Left hindlimb (tissue), 1 donor: ENCODE results near the gene RAPGEF1.
A peak's percentile ranks its signal among the peaks of the same experiment; 100 is the strongest.
"Not testable (repeated sequence)": the region's sequence is repeated elsewhere in the genome, so short reads cannot be mapped to it uniquely, and the experiment has no call there.

Experiments
- DNase-seq: peaks from one replicate; pipeline ENCODE4 v3.0.0-alpha.2; 2018

The RAPGEF1 gene

DNA sequence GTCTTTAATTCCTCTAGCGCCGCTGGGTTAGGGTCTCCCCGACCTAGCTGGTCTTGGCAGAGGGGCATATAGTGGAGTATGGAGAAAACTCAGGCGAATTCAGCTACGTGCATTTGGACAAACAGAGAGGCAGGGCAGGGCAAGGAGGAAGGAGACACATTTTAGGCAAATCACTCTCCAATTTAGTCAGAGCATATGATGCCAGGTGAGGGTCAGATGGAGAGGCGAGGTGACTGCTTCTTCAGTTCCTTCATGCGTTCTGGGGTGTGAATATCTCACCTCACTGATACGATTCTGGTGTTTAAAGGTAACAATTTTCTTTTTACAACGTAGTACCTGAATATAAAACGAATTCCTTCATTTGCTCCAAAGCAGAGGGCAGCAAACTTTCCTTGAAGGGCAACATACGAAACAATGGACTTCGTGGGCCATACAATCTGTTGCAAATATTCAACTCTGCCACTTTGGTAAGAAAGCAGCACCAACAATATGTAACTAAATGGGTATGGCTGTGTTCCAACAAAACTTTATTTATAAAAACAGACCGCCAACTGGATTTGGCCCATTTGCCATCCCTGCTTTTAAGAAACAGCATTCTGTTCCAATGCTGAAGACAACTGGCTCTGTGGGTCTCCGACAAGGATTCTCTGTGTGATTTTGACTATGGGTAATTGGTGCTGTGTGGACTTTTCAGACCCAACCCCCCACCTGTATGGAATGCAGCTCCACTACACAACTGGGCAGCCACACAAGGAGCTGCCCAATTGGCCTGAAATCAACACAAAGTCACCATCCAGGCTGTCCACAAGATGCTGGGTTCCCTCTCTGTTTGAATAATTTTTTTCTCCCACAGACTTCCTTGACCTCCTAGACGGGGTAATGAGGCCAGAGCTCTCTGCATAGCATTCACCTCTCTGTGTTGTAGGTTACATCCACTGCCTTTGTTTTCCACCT, 53.8 kb downstream of the RAPGEF1 start:
- DNase-seq, result no peak

DNA sequence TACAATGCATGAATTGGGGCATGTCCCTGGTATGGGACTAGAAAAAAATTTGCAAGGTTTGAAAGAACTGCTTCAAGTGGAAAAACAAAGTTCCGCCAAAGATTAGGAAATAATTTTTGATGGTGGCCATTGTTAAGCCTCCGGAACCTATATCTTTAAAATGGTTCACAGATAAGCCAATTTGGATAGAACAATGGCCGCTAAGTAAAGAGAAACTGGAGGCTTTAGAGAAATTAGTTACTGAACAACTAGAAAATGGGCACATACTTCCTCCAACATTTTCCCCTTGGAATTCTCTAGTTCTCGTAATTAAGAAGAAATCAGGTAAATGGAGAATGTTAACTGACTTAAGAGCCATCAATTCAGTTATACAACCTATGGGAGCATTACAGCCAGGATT, 56.8 kb downstream of the RAPGEF1 start:
- not testable (repeated sequence) for DNase-seq

DNA sequence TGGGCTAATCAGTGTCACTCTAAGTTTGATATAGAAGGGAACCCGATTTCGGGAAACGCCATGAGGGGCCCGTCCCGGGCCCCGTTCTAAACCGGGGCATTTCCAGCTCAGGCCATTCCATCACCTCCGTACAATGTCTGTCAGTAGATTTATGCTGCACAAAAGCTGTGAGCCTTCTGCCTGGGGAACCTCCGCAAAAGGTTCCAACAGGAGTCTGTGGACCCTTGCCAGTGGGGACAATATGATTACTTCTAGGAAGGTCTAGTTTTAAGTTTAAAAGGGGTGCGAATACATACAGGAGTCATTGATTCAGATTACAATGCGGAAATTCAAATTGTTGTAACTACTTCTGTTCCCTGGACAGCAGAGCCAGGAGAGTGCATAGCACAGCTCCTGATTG, 57.6 kb downstream of the RAPGEF1 start:
- DNase-seq, result no peak

DNA sequence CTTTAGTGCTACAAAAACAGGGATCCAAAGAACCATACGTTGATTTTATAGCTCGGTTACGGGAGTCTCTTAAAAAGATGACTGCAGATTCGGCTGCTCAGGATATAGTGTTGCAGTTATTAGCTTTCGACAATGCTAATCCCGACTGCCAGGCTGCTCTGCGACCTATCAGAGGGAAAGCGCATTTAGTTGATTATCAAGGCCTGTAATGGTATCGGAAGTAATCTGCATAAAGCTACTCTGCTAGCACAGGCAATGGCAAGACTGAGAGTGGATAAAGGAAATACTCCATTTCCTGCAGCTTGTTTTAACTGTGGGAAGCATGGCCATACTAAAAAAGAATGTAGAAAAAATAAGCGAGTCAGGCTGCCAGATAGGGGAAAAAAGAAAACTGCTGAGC, 58.0 kb downstream of the RAPGEF1 start:
- DNase-seq, result not testable (repeated sequence)

DNA sequence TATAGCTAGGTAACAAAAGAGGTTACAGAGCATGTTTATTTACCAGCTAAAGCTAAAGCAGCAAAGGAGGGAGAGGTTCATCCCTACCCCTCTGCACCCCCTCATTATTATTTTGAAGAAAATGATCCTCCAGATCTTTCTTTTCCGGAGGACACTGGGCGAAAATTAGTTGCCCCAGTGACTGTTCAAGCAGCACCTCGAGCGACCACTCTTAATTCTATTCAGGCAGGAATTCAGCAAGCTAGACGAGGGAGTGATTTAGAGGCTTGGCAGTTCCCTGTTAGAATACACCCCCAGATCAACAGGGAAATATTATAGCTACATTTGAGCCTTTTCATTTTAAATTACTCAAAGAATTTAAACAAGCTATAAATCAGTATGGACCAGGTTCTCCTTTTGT, 58.8 kb downstream of the RAPGEF1 start:
- not testable (repeated sequence) for DNase-seq

DNA sequence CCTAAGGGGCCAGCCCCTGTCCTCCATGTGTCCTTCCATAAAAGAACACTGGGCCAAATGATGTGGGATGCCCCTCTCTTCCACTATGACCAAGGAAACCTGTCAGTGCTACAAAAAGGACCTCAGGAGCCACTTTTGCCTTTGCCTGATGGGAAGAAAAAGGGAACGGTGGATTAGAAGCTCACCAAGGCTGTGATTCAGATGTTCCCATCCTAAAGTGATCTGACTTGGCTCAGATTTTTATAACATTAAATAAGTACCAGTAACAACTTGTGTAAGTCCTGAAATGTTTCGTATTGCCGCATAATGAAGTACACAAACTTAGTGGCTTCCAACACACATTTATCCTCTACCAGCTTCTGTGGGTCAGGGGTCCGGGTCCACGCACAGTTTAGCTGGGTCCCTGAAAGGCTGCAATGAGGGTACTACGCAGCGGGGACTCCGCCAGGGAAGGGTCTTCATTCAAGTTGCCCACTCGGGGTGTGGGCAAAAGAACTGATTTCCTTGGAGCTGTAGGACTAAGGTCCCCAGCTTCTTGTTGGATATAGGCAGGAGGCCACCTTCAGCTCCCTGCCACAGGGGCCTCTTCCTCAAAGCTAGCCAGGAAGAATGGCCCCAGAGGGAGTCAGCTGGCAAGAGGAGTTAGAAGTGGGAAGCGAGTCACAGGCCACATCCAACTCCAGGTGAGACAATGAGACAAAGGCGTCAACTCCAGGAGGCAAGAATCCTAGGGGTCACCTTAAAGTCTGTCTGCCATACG, 60.4 kb downstream of the RAPGEF1 start:
- no peak for DNase-seq

DNA sequence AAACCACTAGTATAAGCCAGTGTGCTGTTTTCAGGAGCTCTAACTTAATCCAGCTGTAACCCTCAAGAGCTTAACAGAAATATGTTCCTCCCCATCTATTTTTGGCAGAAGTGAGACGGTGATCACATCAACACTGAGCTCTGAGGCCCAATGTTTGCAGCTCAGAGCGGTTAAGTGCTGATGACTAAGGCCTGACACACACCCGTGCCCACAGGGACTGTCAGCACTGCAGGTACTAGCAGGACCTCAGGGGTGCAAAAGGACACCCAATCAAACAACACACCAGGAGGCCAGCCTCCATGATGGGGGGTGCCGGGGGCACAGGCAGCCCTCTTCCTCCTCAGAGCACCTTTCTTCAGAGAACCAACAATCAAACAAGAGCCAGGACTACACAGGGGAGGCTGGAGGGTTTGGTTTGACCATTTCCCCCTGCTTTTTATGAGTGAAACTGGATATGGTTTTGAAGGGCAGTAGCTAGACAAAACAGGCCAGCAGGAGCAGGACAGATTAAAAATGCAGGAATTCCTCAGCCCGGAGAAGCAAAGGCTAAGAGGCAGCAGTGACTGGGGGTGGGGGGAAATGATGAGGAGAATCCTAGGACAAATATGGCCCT, 61.3 kb downstream of the RAPGEF1 start:
- peak; percentile 63 for DNase-seq

DNA sequence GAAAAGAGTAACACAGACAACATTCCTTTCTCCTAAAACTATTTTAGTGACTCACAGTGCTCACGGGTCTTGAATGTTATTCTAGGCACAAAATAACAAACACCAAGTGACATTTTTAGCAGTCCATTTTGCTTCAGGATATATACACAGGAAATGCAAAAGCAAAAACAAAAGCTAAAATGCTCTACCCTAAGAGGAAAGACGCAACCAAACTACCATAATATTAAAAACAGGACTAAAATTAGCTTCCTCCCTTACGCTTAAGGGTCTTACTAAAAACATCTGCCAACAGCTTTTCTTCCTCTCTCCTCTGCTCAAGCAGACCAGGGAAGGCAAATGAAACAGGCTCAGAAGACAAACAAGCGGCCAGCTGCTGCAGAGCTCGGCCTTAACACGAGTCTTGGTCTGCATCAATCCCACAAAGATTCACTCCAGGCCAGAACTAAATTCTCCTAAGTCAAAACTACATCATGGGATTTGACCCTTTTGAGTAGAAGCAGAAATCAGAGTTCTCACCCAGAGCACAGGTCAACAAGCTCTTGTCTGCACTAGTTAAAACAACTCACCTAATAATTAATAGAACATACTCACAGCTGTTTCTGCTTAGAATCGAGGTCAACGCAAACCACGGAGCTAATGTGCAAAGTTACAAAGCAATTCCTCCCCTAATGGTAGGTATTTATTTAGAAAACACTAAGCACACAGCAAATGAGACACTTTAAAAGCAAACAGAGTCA, 62.3 kb downstream of the RAPGEF1 start:
- no peak for DNase-seq

DNA sequence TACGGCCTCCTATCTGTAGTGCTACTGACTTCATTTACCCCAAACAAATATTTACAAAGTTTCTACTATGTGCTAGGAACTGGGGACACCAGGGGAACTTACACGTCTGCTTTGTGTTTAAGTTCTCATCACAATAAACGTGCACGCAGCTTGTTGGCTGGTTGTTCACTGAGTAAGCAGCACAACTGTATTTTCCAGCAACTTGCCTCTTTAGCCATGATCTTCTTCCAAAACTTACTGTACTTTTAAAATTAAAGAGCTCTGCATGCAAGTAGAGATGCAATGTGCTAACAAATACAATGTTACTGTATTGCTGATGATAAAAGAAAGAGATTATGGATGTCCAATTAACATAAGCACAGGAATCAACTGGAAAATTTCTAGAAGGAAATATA, 62.8 kb downstream of the RAPGEF1 start:
- DNase-seq, result no peak

DNA sequence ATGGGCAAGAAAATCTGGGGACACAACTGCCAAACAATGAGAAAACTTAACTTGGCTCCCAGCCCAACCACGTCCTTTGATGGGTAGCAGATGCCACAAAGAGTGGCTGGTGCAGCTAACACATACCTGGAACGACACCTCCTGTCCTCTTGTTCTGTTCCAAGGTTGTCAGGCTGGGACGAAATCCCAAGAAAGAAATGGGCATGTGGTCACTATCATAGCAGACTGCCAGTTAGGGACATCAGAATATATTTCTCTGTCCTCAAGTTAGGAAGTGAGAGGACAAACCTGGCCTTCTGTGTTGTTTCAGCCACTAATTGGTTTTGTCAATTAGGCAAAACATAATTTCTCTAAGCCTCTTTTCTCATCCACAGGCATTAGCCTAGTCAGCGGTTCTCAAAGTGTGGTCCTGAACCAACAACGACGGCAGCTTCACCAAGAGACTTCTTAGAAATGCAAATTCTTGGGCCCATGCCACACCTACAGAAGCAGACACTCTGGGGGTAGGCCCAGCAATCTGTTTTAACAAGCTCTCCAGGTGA, 63.4 kb downstream of the RAPGEF1 start:
- no peak for DNase-seq

DNA sequence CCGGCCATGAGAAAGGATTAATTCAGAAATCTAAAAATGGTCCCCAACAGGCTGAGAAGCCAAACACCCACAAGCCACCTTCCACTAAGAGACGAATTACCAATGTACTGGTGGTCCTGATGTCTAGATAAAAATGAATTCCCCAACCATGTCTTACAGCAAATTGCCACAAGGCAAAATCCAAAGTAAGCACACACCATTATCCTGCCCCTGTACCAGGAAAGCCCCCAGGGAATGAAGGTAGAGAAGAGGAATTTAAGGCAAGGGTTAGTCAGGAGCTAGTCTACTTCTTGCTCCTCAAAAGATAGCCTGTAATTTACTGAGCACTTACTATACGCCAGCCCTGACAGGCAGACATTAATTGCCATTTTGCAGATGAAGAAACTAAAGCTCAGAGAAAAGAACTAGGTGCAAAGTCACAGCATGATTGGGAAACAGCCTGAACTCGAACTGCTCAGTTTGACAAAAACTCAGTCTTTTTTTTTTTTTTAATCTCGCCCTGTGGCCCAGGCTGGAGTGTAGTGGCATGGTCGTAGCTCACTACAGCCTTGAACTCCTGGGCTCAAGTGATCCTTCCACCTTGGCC, 64.3 kb downstream of the RAPGEF1 start:
- DNase-seq, result no peak

DNA sequence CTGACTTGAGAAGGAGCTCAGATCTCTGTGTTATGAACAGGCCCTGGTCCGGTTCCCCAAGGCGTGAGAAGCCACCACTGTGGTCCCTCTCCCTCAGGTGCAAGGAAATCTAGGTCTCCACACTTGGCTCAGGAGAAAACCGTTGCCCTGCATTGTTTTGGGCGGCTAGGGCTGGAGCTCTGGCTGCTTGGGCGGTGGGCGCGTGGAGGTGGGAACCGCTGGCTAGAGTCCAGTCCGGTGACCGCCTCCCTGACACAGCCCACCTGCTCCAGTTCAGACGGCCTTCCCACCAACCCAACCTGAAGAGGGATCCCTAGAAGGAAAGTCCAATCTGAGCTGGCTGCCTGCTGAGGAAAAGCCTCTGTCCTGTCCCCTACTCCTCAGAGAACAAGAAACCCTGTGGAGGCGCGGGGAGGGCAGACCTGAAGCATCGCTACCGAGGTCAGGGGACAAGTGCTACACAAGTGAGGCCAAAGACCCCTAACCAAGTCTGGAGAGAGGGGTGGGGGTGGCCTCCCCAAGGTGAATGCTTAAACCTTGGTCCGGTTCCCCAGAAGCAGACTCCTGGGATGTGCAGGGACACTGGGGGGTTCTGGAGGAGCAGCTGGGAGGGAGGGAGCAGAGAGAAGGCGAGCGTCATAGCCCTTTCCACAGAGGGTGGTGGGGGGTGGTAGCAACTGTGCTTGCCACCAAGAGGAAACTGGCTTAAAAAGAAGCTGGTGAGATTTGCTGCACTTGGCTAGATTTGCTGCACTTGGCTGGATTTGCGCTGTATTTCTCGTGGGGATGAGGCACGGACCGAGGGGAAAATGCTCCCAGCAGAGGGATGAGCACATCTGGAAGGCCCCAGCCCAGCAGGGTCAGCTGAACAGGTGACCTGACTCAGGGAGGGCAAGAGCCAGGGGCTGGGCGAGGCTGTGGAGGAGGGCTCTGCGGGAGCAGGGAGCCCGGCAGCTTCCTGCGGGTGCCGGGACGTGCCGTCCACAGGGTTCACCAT, 65.2 kb downstream of the RAPGEF1 start:
- no peak for DNase-seq

DNA sequence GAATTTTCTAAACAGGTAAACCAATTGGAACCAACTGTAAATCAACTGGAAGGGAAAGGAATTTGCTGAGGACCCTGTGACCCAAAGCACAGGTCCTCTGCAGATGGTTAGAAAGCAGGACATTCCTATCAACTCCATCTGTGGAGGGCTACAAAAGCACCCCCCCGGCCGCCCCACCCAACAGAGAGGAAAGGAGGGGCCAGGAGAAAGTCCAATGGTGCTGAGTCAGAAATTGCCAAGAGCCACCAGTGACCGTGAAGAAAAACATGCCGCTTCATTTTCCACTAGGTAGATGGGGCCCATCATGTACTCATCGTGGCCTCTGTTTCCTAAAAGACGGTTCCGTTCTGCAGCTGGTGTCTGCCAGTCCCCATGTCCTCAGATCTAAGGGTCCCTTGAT, 66.3 kb downstream of the RAPGEF1 start:
- DNase-seq, result no peak

DNA sequence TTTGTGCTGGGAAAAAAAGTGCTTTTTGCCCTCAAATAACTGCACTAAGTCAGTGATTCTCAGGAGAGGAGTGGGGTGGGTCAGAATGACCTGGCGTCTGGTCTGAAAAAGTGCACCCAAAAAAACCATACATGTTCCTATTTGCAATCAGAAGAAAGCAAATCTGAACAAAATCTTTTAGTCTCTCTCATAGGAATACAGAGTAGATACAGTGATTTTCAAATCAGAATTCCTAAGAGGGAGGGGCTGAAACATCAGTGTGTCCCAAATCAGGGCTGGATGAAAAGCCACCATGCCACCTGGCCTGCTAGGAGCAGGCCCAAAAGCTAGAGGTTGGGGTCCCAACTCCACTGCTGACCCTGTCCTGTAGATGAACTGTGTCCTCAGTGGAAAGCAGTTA, 66.8 kb downstream of the RAPGEF1 start:
- no peak for DNase-seq

DNA sequence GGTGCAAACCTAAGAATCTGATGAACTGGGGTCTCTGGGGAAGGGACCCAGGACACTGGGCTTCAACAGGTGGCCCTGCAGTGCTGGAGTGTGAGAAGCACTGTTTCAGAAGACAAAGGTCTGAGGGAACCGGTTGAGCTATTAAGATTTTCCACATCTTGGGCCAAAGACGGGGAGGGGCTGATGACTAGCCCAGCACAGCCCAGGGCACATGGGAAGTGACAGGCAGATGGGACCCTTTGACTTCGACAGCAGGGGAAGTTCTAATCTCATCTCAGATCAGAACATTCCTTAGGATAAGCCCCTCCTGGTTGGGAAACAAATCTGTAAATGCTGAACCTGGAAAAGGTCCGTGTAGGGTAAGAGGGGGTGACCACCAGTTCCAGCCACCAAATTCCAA, 67.4 kb downstream of the RAPGEF1 start:
- DNase-seq, result no peak

DNA sequence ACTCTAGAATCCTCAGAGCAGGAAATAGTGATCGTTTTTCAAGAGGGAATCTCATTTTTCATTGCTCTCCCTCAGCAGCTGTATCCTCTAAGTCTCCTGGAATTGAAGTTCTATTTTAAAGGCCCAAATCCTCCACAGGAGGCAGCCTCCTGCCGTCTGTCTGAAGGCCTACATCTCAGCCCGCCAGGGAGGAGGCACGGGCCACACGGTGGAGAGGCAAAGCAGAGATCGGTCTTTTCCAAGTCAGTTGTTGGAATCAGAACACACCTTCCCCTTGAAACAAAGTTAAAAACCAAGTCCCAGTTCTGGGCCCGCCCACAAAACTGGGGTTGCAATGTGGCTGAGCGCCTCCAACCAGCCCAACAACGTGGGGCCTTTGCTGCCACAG, 68.7 kb downstream of the RAPGEF1 start:
- no peak for DNase-seq

DNA sequence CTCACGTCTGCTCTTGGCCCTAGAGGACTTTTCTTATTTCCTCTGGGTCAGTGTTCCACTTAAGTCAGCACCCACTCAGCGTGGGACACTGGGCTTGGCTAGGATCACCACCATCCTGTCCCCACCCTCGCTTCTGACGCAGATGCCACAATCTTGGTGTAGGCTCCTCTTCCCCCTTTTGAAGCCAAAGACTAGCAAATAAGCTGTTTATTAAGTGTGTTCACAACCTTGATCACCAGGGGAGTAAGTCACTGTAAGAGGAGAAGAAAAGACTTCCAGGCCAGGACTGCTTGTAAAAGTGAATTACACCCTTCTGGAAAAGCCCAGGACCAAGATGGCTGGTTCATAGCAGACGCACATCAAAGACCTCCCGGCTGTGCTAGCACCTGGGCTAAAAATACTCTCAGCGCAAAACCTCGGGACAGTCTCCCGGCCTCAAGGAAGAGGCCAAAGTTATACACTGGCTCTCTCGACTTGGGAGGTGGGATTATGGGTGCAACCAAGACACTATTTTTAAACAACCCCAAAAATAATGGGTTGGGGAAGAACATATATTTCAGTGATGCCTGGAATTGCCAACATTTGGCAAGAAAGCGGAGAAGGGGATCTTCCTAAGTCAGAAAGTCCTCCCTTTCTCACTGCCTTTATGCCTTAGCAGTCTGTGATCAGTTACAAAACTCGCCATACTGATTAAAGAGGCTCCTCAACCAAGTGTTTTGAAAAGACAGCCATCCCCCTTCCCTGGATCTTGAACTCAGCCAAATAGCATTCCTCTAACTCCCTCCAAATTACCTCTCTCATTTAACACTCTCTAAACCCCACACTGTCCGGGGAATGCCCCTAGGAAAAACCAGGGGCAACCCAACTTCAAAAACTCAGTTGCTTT, 69.4 kb downstream of the RAPGEF1 start:
- no peak for DNase-seq

DNA sequence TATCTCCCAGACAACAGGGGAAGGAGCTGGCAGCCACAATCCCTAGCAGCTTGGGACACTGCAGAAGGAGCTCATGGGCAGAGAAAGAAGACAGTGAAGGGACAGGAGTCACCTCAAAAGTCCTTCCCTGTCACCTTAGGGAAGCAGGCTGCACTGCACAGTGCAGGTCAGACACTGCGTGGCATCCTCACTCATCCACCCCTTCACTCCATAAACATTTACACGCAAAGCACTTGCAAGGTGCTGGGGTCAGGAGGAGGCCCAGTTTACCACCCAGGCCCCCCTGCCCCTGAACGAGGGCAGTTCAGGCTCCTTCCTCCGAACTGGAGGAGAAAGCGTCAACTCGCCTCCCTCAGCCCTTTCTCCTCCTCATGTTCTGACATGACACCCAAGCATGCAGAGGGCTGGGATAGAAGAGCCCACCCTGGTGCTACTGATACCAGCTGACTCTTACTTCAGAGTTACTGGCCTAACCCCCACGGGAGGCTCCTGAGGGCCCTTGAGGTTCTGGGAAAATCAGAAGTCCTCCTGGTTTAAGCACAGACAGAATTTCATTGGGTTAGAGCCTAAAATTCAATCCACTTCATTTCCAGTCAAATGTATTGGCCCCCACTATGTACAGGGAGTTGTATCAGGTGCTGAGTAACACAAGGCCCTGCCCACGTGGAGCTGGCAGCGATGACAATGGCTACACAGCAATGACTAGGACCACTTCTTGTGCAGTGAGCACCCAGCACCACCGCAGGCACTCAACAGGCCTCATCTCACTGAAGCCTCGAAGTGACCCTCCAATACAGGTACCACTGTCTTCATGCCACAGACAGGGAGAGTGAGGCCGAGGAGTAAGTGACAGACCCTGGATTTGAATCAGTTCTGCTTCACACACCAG, 70.4 kb downstream of the RAPGEF1 start:
- DNase-seq, result no peak
